Testis (tissue), 3 donors: Measurements from ENCODE around the gene MSRB1. TPM values are rescaled to one million over a fixed set of nuclear protein-coding genes. Genes with fewer than 3 reads are reported as not detected.

Experiments used
- DNase-seq: peaks from one replicate; pipeline ENCODE4 v3.0.0-alpha.2; 2019
- H3K27ac ChIP-seq, 2 donors: fragments of 200-600 bp; sonication (generic); one replicate each; pipeline ENCODE4 v1.5.1; 2019
- H3K27me3 ChIP-seq: fragments of 200-600 bp; sonication (generic); one replicate; pipeline ENCODE4 v1.5.1; 2019
- H3K36me3 ChIP-seq: fragments of 200-600 bp; sonication (generic); one replicate; pipeline ENCODE4 v1.5.1; 2017; ENCODE audit warnings: low read depth; ENCODE audit errors: missing control alignments
- H3K4me1 ChIP-seq: fragments of 200-600 bp; sonication (generic); one replicate; pipeline ENCODE4 v1.5.1; 2019
- H3K4me3 ChIP-seq, 2 donors: fragments of 200-600 bp; sonication (generic); one replicate each; pipeline ENCODE4 v1.5.1; 2017 to 2019
- H3K9me3 ChIP-seq: fragments of 200-600 bp; sonication (generic); one replicate; pipeline ENCODE4 v1.5.1; 2017
- CTCF ChIP-seq, 3 experiments: fragments of 450-650 bp in 2 of 3; fragments of 200-600 bp in 1 of 3; sonication (generic) in 1 of 3; IDR thresholded peaks; one replicate each; pipeline ENCODE4 v1.5.1; 2016 to 2019; ENCODE audit warnings: antibody characterized with exemption in 3 of 3, mild to moderate bottlenecking in 2 of 3, moderate library complexity in 1 of 3
- POLR2A ChIP-seq: fragments of 450-650 bp; IDR thresholded peaks from one replicate; pipeline ENCODE4 v1.6.1; 2017; ENCODE audit warnings: antibody characterized with exemption, mild to moderate bottlenecking, moderate library complexity
- WGBS, 2 donors: methylation state at CpG; one replicate each; pipeline ENCODE4 v1.1.5; 2018; 5-methylcytosine and 5-hydroxymethylcytosine counted together
- intact Hi-C: fragments of 100-400 bp; cut with DNase I; formaldehyde crosslinking; loops from one replicate; pipeline ENCODE4 v1.15.1; 2023; ENCODE audit warnings: low total_unique reads
- polyA plus RNA-seq: library from polyadenylated mRNA; stranded (reverse); fragments of 350-450 nt; fragmentation: Illumina TruSeq; extraction: RNeasy Lipid Tissue Mini Kit (QIAGEN cat#74804); gene quantifications from one replicate; pipeline ENCODE4 v1.2.3, GENCODE V29; 2014; ENCODE audit warnings: low read depth, low replicate concordance; ENCODE audit not compliant: insufficient read depth
- total RNA-seq, 2 donors: library from RNA; depleted of rRNA; stranded (reverse); fragments of >200 nt; gene quantifications; one replicate each; pipeline ENCODE4 v1.2.3, GENCODE V29; 2016

MSRB1 gene
- total and polyA plus RNA-seq, 3 donors from 2014 or later = 17.5 to 35.2 (median 19.8) TPM

- WGBS, 2 donors = 89 to 93% methylated on average over 5 to 14 of the region's 14 CpGs
- Histone ChIP-seq H3K27me3 (no peaks in the 10 kb centered on the region), H3K4me1 (peaks cover 19% of the 10 kb centered on the region)
These were observed 42.6 kb upstream of the MSRB1 start for GRCh38 chr16:1985466-1986150.

GRCh38 chr16:1984347-1985225, 41.6 kb upstream of the MSRB1 start:
- no peaks in the 10 kb centered on the region for H3K27me3 ChIP-seq
- intact Hi-C loops = no loop called here
- 7 to 17% methylated on average over 32 to 58 of the region's 58 CpGs for WGBS, 2 donors

More at GRCh38 chr16:1985466-1986150, 42.6 kb upstream of the MSRB1 start:
- H3K27ac ChIP-seq = no peak overlapping the region
- DNase-seq = no peak
- no peak overlapping the region for H3K4me3 ChIP-seq
- H3K9me3 ChIP-seq = no peaks in the 10 kb centered on the region
- no peaks in the 10 kb centered on the region for H3K36me3 ChIP-seq
- TF ChIP-seq POLR2A (no peak), CTCF (IDR thresholded peaks at IDR 0.05) (no peak)
- intact Hi-C loops = no loop called here

GRCh38 chr16:1983544-1984346, 40.7 kb upstream of the MSRB1 start, which contains the start of gene GFER:
Gene GFER, plus strand, starts transcription at chr16:1984193. Its CDS starts 26 bp downstream, at chr16:1984219.
- no peaks in the 10 kb centered on the region for H3K9me3 ChIP-seq
- 0 to 1% methylated on average over 1 to 97 of the region's 109 CpGs for WGBS, 2 donors
- no peaks in the 10 kb centered on the region for H3K27me3 ChIP-seq
- intact Hi-C loops = no loop called here
- peaks cover 15% of the 10 kb centered on the region for H3K4me1 ChIP-seq
- TF ChIP-seq POLR2A (no peak), CTCF (IDR thresholded peaks at IDR 0.05) (peak in 1 of 3 experiments; percentile 14)
- peak within 1 kb of the TSS; percentile 77 to 79 for H3K4me3 ChIP-seq
- H3K27ac ChIP-seq = peak within 1 kb of the TSS in 1 of 2 donors; percentile 64
- DNase-seq = peak; percentile 91
- no peaks in the 10 kb centered on the region for H3K36me3 ChIP-seq

More at GRCh38 chr16:1984347-1985225, 41.6 kb upstream of the MSRB1 start:
- peaks cover 15% of the 10 kb centered on the region for H3K4me1 ChIP-seq
- no peaks in the 10 kb centered on the region for H3K9me3 ChIP-seq
- DNase-seq = no peak
- H3K4me3 ChIP-seq = peak overlapping the region; percentile 77 to 79
- TF ChIP-seq CTCF (IDR thresholded peaks at IDR 0.05) = no peak
- TF ChIP-seq POLR2A = no peak
- H3K36me3 ChIP-seq = no peaks in the 10 kb centered on the region
- peak overlapping the region in 1 of 2 donors; percentile 64 for H3K27ac ChIP-seq

- peak overlapping the region in 1 of 2 donors; percentile 64 for H3K27ac ChIP-seq
- 19 to 29% methylated on average over 17 to 19 of the region's 19 CpGs for WGBS, 2 donors
- no peaks in the 10 kb centered on the region for H3K36me3 ChIP-seq
- DNase-seq = no peak
- peaks cover 15% of the 10 kb centered on the region for H3K4me1 ChIP-seq
- H3K9me3 ChIP-seq = no peaks in the 10 kb centered on the region
- no peak for TF ChIP-seq CTCF (IDR thresholded peaks at IDR 0.05)
- no peak for TF ChIP-seq POLR2A
- intact Hi-C loops = no loop called here
- no peaks in the 10 kb centered on the region for H3K27me3 ChIP-seq
- H3K4me3 ChIP-seq = peak overlapping the region; percentile 77 to 79
These were observed 40.1 kb upstream of the MSRB1 start for GRCh38 chr16:1982991-1983543.
